Panc1 (cell line): ENCODE data around the gene MTHFR. TPM values are rescaled to one million over a fixed set of nuclear protein-coding genes. Genes with fewer than 3 reads are reported as not detected.

Experiments used
- ATAC-seq: fragments of 200-7000 bp; cut with Tn5 transposase; 2 replicates; pipeline ENCODE4 v1.9.1; 2020; ENCODE audit warnings: mild to moderate bottlenecking, moderate library complexity
- BruUV-seq: library from RNA; stranded (reverse); fragments of 400-500 nt; replicated peaks from 2 replicates; lab custom pipeline; 2021; lab: Mats Ljungman, UMichigan
- CTCF ChIA-PET: fragments of 300-600 bp; sonication (Branson Sonifier 250); formaldehyde crosslinking; loops from one replicate; lab custom pipeline; 2022; ENCODE audit warnings: antibody characterized with exemption; lab: Charles Lee
- POLR2A ChIA-PET: fragments of 300-600 bp; sonication (Branson Sonifier 250); formaldehyde crosslinking; loops from one replicate; lab custom pipeline; 2022; ENCODE audit warnings: antibody characterized with exemption; lab: Charles Lee
- DNase-seq: peaks from one replicate; pipeline ENCODE4 v3.0.0-alpha.2; 2010; ENCODE audit warnings: low read depth, low spot score
- H3K27ac ChIP-seq: 2 replicates; pipeline ENCODE4 v1.5.1; 2011; ENCODE audit warnings: mild to moderate bottlenecking, low read length, inconsistent platforms
- H3K27me3 ChIP-seq: fragments of 200-500 bp; sonication (Bioruptor generic); 2 replicates; pipeline ENCODE4 v1.6.0; 2014; ENCODE audit warnings: low read length, inconsistent platforms; ENCODE audit not compliant: control insufficient read depth, insufficient read depth
- H3K36me3 ChIP-seq: fragments of 200-500 bp; sonication (Bioruptor generic); 2 replicates; pipeline ENCODE4 v1.5.1; 2014; ENCODE audit warnings: inconsistent platforms, mild to moderate bottlenecking, low read length, moderate library complexity; ENCODE audit not compliant: control insufficient read depth, insufficient read depth
- H3K4me1 ChIP-seq: 2 replicates; pipeline ENCODE4 v1.5.1; 2011; ENCODE audit warnings: inconsistent platforms, mild to moderate bottlenecking, low read length, moderate library complexity; ENCODE audit not compliant: control insufficient read depth, insufficient read depth
- H3K4me3 ChIP-seq, 2 experiments: 2 replicates each; pipeline ENCODE4 v1.5.1; 2011 to 2012; ENCODE audit warnings: low read depth in 2 of 2, low read length in 2 of 2, mild to moderate bottlenecking in 2 of 2, inconsistent platforms in 1 of 2, moderate library complexity in 1 of 2
- H3K9me3 ChIP-seq: fragments of 200-500 bp; sonication (Bioruptor generic); 2 replicates; pipeline ENCODE4 v1.5.1; 2014; ENCODE audit warnings: low read depth, mild to moderate bottlenecking, inconsistent platforms, low read length, moderate library complexity; ENCODE audit not compliant: control insufficient read depth, insufficient read depth
- POLR2AphosphoS5 ChIP-seq: IDR thresholded peaks from 2 replicates; pipeline ENCODE4 v1.6.1; 2012; ENCODE audit warnings: mild to moderate bottlenecking, low read depth, low read length, moderate library complexity
- REST ChIP-seq, 2 experiments: IDR thresholded peaks; 2 replicates each; pipeline ENCODE4 v1.6.1; 2011 to 2012; ENCODE audit warnings: low read depth in 2 of 2, control low read depth in 1 of 2, low read length in 1 of 2, mild to moderate bottlenecking in 1 of 2, moderate library complexity in 1 of 2; ENCODE audit not compliant: insufficient read depth in 1 of 2
- SIN3A ChIP-seq: IDR thresholded peaks from 2 replicates; pipeline ENCODE4 v1.6.1; 2012; ENCODE audit warnings: low read depth, mild to moderate bottlenecking, low read length, moderate library complexity, borderline replicate concordance; ENCODE audit not compliant: insufficient read depth
- TCF7L2 ChIP-seq: IDR thresholded peaks from 2 replicates; pipeline ENCODE4 v1.6.1; 2011; ENCODE audit warnings: mild to moderate bottlenecking, low read depth, low read length, inconsistent platforms
- in situ Hi-C: cut with HindIII; loops from 2 replicates; pipeline ENCODE4 v1.10.0; 2016; ENCODE audit warnings: low sequenced_read_pairs, low pct_unique_long_range_greater_than_20kb
- intact Hi-C: fragments of 100-400 bp; cut with micrococcal nuclease; formaldehyde crosslinking; loops from one replicate; pipeline ENCODE4 v1.10.0; 2022; ENCODE audit not compliant: unreplicated experiment
- total RNA-seq: library from RNA; stranded (reverse); gene quantifications from one replicate; pipeline ENCODE4 v1.2.1, GENCODE V29; 2021; ENCODE audit not compliant: unreplicated experiment
- TF ChIP-seq, protein P1 (sequence below): fragments of 450-650 bp; IDR thresholded peaks from 2 replicates; pipeline ENCODE4 v1.5.1; 2017; ENCODE audit warnings: mild to moderate bottlenecking

Gene MTHFR
- total RNA-seq, 1 experiment from 2014 or later = 37.4 TPM

GRCh38 chr1:11789126-11790067 lies 16.4 kb downstream of the MTHFR start:
- TF ChIP-seq, protein P1, sequence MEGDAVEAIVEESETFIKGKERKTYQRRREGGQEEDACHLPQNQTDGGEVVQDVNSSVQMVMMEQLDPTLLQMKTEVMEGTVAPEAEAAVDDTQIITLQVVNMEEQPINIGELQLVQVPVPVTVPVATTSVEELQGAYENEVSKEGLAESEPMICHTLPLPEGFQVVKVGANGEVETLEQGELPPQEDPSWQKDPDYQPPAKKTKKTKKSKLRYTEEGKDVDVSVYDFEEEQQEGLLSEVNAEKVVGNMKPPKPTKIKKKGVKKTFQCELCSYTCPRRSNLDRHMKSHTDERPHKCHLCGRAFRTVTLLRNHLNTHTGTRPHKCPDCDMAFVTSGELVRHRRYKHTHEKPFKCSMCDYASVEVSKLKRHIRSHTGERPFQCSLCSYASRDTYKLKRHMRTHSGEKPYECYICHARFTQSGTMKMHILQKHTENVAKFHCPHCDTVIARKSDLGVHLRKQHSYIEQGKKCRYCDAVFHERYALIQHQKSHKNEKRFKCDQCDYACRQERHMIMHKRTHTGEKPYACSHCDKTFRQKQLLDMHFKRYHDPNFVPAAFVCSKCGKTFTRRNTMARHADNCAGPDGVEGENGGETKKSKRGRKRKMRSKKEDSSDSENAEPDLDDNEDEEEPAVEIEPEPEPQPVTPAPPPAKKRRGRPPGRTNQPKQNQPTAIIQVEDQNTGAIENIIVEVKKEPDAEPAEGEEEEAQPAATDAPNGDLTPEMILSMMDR = no peak
- no peak for TF ChIP-seq POLR2AphosphoS5
- TF ChIP-seq SIN3A = no peak
- TF ChIP-seq REST (IDR thresholded peaks at IDR 0.05; ENCODE audit: insufficient read depth in 1 of 2, low read depth in 2 of 2, low read length in 1 of 2) = no peak
- no peak for TF ChIP-seq TCF7L2
- Histone ChIP-seq H3K4me1 (peaks cover 13% of the 10 kb centered on the region), H3K4me3 (no peak overlapping the region), H3K36me3 (no peaks in the 10 kb centered on the region), H3K27me3 (no peaks in the 10 kb centered on the region), H3K9me3 (no peaks in the 10 kb centered on the region), H3K27ac (no peak overlapping the region)
- DNase-seq (no peak), ATAC-seq (no peak)
- in situ Hi-C loops (no loop called here), intact Hi-C loops (no loop called here)
- POLR2A ChIA-PET = interaction anchor here (0.6 kb wide), 1 partner anchor 45 kb away, joined by 3 read pairs; no protein-coding TSS in a partner anchor
- no TSS peak for BruUV-seq
- CTCF ChIA-PET = no interaction called here

GRCh38 chr1:11788549-11789053 lies 17.2 kb downstream of the MTHFR start:
- POLR2A ChIA-PET = no interaction called here
- no TSS peak for BruUV-seq
- no peak overlapping the region for H3K27ac ChIP-seq
- H3K27me3 ChIP-seq = no peaks in the 10 kb centered on the region
- no peak overlapping the region for H3K4me3 ChIP-seq
- no peaks in the 10 kb centered on the region for H3K9me3 ChIP-seq
- DNase-seq (no peak), ATAC-seq (no peak)
- CTCF ChIA-PET = no interaction called here
- in situ Hi-C loops (no loop called here), intact Hi-C loops (no loop called here)
- peaks cover 13% of the 10 kb centered on the region for H3K4me1 ChIP-seq
- TF ChIP-seq POLR2AphosphoS5 (no peak), SIN3A (no peak), TCF7L2 (no peak), REST (IDR thresholded peaks at IDR 0.05; ENCODE audit: insufficient read depth in 1 of 2, low read depth in 2 of 2, low read length in 1 of 2) (no peak)
- no peaks in the 10 kb centered on the region for H3K36me3 ChIP-seq
